Activated CD4-positive, CD25-positive, alpha-beta regulatory T cell (primary cell): ENCODE data around the gene ACSF2.

ENCODE experiments used
- DNase-seq, 4 experiments: peaks; one replicate each; lab custom pipeline; 2025; lab: John Stamatoyannopoulos, UW

The ACSF2 gene

DNA sequence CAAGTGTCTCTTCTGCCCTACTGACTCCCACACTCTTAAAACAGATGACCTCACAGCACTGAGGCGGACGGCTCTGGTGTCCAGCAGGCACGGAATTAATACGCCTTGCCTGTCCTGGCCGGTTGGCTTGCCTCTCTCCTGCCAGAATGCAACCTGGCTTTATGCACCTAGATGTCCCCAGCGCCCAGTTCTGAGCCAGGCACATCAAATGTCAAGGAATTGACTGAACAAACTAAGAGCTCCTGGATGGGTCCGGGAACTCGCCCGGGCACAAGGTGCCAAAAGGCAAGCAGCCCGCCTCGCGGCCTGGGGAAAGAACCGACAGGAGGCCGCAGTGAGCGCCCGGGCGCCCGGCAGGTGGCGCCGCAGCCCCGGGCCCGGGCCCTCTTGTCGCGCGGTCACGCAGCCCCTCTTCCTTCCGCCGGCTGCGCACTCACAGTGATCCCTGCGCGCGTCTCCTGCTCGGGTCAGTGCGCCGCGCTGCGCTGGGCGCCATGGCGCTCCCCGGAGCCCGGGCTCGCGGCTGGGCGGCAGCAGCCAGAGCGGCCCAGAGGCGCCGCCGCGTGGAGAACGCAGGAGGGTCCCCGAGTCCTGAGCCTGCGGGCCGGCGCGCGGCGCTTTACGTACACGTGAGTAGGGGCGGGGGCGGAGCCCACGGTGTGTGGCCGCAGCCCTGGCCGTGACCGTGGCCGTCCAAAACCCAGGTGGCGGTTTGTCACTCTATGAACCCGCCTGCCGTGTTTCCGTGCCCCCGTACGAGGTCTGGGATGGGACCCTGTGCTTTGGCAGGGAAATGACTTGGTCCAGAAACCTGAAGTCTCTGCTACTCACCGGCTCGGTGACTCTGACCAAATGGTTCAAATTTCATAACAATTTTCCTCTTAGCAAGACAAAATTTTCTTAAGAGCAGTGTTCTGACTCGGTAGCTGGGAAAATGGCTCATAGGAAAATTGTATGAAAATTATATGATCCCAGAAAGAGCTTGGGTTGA lies 52.7 kb downstream of the ACSF2 start, which contains the start of gene RSAD1:
Gene RSAD1 (plus strand): TSS at position 470 of the 991 bp plus-strand sequence. CDS start 25 bp downstream, at position 495.
- DNase-seq: peak; percentile 64 to 83 (median 75)

DNA sequence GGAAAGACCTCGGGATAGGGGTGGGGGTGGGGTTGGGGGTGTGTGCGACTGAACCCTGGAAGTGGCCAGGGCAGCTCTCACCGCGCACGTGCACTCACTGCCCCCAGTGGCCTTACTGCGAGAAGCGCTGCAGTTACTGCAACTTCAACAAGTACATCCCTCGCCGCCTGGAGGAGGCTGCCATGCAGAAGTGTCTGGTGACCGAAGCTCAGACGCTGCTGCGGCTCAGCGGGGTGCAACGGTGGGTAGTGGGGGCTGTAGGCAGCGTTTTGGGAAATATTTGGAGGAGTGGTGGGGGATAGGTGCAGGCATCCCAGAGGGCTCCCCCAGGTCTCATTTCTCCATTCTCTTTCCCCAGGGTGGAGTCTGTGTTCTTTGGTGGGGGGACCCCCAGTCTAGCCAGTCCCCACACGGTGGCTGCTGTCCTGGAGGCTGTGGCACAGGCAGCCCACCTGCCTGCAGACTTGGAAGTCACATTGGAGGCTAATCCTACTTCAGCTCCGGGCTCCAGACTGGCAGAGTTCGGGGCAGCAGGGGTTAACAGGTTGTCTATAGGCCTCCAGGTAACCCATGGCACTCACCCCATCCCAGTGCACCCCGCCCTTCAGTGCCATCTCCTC lies 53.6 kb downstream of the ACSF2 start:
- peak; percentile 27 to 49 (median 38) for DNase-seq

DNA sequence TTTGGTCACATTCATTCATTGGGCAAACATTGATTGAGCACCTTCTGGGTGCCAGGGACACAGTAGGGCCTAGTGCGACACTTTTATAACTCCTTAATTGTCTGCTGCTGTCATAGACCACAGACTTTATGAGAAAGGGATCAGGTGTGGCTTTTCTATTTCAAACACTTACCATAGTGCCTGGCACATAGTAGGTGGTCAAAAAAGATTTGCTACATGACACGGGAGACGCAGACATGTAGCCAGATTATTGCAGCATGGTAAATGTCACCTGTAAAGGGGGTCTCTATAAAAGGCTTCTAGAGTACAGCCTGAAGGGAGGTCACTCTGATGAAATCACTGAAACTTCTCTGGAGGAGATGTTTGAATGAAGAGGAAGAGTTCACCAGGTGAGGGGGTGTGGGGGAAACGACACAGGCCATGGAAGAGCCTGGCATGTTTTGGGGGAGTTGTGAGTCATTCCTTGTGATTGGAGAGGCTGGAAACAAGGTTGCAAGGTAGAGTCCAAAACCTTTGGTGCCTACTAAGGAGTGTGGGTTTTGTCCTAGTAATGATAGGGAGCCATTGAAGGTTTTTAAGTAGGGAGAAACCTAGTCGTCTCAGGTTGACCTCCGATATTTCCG lies 54.2 kb downstream of the ACSF2 start:
- no peak for DNase-seq

DNA sequence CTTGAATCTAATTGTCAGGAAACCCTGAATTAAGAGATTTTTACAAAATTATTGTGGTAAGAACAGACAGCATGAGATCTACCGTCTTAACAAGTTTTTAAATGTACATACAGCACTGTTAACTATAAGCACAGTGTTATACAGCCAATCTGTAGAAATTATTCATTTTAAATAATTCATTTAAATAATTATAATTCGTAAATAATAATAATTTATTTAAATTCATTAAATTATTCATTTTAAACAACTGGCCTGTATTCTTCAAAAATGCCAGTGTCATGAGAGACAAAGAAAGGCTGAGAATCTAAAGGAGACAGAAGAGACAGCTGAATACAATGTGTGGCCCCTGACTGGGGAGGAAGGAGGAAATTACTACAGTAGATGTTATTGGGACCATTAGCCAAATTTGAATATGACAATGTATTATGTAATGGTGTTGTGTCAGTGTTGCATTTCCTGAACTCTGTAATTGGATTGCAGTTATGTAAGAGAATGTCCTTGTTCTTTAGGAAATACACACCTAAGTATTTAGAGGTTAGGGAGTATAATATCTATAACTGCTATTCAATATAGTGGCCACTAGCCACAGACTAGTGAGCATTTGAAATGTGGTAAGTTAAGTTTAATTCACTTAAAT lies 55.0 kb downstream of the ACSF2 start:
- DNase-seq: no peak

DNA sequence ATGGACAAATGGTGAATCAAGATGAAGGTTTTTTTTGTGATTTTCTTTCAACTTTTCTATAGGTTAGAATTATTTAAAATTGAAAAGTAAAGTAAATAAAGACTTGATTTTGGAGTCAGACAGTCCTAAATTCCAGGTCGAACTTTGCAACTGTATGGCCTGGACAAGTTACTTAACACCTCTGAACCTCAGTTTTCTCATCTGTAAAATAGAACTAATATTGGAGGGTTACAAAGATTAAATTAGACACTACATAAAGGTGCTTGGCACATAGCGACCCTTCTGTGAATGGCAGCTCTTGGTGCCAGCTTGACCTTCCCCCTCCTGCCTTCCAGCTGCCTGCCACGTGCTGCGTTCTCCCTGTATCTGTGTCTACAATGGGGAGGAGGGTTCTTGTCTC lies 55.6 kb downstream of the ACSF2 start:
- DNase-seq: no peak

DNA sequence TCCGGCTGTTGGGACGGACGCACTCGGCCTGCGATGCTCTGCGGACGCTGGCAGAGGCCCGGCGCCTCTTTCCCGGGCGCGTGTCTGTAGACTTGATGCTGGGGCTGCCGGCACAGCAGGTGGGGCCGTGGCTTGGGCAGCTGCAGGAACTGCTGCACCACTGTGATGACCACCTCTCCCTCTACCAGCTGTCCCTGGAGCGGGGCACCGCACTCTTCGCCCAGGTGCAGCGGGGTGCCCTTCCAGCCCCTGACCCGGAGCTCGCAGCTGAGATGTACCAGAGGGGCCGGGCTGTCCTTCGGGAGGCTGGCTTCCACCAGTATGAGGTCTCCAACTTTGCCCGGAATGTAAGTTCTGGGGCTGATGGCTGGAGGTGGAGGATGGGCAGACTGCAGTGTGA lies 56.1 kb downstream of the ACSF2 start:
- DNase-seq: no peak

DNA sequence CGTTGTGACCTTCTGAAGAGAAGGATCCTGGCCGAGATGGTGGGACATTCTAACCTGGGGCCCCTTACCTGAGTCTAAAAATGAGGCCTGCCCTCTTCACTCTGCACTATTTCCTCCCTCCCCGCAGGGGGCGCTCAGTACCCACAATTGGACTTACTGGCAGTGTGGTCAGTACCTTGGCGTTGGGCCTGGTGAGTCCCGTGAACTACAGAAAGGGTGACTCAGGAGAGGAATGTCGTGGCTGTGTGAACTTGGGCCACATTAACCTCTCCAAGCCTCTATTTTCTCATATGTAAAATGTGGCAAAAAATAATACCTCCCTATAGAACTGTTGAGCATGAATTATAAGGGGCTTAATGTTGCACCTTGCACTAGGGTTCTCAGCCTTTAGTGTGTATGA lies 56.5 kb downstream of the ACSF2 start:
- peak; percentile 53 to 76 (median 56) for DNase-seq

DNA sequence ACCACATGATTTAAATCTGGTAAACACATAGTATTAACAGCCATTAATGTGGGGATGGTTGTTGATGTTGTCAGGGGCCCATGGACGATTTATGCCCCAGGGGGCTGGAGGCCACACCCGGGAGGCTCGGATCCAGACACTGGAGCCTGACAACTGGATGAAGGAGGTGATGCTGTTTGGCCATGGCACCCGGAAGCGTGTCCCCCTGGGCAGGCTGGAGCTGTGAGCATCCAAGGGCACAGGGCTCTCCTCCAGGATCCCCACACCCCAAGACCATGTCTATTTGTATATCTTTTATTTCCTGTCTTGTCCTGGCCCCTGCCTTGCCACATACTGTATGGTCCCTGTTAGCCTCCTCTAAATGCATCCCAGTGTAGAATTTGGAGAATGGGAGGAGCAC lies 57.2 kb downstream of the ACSF2 start:
- DNase-seq: no peak

DNA sequence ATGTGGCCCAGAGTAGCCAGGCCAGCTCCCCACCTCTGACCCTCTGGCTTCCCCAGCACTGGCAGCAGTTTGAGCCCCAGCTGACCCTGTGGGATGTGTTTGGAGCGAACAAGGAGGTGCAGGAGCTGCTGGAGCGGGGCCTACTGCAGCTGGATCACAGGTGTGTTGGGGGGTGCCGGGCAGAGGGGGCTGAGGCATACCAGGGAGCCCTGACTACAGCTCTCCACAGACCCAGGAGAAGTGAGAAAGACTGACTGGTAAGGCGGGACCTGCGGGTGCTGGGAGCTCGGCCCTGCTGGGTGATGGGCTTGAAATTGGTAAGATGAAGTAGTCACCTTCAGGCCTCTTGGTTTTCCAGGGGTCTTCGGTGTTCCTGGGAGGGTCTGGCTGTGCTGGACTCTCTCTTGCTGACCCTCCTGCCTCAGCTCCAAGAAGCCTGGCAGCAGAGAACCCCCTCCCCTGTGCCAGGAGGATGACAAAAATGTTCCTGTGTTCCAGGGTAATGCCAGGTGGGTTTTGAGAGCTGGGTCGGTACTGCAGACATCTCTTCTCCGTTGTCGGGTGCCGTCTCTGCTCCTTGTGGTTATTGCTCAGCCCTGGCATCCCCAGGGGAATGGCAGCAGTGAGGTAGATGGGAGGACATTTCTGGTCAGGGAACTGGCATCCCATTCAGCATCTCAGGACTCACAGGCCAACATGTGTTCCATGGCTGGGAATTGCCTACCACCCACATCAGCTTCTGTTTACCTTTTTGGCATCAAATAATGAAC lies 58.6 kb downstream of the ACSF2 start:
- no peak for DNase-seq

DNA sequence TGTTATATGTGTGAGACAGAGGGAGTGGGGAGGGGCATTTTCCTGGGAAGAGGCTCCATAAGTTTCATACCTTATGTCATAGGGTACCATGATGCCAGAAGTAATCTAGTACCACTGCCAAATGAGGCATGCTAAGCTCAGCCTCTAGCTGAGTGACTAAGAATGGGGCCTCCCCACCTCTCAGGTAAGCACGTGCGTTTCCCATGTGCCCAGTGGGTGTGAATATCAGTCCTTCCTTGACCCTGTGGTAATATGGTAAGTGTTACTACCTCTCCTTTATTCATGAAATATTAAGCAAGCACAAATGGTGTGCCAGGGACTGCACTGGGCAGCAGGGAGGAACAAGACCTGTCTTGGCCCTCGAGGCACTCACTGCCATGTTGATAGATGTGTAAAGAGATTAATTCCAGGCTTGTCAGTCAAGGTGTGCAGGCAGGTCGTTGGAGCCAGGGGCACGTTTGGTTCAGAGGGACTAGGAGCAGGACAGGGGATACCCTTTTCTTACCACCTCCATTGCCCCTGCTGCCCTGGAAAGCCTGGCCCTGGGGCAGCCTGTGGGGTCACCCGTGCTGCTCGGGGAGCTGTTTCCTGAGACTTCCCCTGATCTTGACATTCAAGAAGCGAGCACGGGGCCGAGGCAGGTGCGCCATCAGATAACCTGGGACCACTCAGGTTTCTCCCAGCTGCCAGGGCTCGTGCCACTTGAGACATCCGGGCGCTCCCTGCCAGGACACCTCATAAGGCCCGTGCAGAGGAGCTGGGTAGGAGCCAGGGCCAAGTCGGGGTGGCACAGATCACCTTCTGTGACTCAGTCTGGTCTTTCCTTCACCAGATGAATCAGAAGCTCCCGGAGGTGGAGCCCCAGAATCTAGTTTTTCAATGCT lies 61.4 kb downstream of the ACSF2 start:
- no peak for DNase-seq

DNA sequence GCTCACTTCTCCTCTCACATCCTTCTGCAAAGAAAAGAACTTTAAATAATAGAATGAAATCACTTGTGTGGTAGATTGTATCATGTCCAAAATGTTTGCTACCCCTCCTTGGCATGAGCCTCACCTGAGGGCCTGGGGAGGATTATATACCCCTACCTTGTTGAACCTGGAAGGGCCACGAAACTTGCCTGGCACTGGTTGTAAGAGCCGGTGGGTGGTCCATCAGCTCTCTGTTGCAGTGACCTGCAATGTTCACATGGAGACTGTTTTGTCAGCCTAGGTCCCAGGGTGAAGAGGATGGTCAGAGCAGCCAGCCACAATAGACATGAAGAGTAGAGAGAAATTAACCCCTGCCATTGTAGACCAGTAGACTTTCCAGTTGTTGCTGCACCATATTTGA lies 62.9 kb downstream of the ACSF2 start:
- no peak for DNase-seq

DNA sequence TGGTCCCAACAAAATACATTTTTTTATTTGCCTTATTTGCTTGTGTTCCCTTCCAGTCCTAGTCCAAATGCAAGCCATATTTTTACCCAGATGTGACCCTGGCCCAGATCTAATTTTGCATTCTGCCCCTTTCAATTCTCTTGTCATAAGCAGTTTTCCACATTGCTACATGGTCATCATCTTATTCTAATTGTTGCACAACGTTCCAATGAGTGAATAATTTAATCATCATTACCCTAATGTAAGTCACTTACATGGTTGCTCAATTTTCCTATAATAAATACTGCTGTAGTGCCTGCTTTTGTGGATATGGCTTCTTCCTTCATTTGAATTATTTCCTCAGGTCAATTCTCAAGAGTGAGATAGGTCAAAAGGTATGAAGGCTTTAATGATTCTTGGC lies 65.5 kb downstream of the ACSF2 start:
- no peak for DNase-seq

DNA sequence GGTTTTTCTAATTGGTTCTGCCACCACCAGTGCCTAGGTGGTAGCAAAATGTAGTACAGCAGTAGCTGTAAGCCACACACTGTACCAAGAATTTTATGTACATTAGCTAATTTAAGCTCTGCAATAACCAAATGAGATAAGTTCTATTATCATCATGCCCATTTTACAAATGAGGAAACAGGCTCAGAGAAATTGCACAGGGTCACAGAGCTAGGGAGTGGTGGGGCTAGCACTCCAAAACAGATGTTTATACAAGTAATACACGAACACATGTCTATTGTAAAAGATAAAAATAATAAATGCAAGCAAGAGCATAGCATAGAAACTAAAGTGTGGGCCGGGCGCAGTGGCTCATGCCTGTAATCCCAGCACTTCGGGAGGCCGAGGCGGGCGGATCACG lies 66.2 kb downstream of the ACSF2 start:
- no peak for DNase-seq

DNA sequence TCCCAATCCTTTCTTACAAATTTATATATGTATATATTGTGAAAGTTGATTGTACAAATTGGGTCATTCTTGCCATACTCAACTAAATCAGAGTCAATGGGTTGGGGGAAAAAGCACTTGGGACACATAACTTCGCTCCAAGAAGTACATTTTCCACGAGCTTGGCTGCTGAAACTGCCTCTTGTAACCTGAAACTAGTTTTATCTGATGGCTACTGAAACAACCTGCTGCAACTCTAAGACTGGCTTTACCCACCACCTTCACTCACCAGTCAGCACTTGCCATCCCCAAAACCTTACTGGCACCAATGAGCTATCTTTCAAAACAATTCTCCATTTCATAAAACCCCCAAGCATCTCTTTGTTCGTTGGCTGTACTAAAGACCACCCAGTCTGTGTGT lies 67.7 kb downstream of the ACSF2 start:
- no peak for DNase-seq

DNA sequence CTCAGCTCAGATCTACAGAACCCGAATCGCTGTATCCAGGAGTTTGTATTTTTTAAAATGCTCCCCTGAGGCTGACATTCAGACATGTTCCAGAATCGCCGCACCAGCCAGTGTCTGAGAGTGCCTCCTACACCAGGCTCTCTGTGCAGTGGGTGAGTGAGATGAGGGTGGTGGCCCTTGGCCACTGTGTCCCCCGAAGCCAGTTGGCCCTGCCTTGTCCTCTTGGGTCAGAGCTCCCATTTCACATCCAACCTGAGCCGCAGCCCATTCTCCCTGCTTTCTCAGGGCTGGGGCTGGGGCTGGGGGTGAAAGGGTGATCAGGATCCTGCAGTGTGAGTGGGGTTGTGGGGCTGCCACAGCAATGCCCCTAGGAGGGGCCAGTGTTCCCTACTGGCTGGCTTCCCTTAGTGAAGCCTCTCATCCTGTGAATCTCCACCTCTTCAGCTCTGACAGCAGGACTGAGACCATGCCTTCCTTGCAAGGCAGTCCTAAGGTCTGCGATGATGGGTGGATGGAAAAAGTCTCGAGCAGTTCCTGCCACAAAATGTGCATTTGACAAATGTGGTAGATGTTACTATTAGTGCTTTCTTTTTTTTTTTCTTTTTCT lies 69.3 kb downstream of the ACSF2 start:
- no peak for DNase-seq

DNA sequence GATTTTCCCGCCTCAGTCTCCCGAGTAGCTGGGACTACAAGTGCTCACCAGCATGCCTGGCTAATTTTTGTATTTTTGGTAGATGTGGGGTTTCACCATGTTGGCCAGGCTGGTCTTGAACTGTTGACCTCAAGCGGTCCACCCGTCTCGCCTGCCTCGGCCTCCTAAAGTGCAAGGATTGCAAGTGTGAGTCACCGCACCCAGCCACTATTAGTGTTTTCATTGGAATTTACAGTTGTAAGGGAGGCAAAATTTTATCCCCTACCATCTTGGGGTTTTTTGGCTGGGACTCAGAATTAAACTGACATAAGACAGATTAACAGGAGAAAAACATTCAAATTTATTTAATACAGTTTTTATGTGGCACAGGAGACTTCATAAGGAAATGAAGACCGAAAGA lies 69.9 kb downstream of the ACSF2 start:
- DNase-seq: no peak

DNA sequence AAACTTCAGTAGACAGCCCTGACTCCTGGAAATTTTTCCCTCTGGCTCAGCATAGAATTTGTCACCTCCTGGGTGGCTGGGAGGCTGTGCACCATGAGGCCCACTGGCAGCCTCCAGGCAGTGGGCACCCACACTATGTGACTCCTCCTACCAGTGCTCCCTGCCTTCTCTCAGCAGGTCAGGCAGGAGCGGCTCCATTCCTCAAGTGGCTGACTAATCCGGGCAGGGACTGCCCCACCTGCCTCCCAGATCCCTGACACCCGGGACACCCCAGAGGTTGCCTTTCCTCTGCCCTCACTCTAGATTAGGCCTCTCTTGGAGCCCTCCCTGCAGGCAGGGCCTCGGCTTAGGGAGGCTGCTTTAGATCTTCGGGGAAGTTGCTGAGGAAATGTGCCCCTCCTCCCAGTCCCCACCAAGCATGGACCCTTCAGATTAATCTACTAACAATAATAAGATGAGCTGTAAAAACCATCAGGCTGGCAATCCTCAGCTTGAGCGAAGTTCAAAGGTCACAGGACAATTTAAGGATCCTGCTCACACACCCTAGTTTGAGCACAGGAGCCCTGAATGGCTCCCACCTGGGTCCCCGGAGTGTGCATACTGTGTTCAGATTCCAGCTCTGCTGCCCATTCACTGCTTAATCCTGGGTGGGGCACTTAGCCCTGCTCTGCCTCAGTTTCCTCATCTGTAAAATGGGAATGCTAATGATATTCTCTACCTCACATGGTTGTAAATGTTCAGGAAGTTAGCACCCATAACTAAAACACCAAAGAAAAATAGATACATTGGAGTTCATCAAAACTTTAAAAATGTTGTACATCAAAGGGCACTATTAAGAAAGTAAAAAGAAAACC lies 72.2 kb downstream of the ACSF2 start:
- DNase-seq: no peak

DNA sequence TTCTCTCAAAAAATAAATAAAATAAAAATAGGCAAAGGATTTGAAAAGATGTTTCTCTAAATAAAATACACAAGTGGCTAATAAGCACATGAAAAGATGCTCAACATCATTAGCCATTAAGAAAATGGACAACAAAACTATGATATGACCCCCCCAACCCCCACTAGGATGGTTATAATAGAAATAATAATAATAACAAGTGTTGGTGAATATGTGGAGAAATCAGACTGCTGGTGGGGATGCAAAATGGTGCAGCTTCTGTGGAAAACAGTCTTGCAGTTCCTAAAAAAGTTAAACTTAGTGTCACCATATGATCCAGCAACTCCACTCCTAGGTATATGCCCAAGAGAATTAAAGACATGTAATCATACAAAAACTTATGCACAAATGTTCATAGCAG lies 73.3 kb downstream of the ACSF2 start:
- DNase-seq: no peak

DNA sequence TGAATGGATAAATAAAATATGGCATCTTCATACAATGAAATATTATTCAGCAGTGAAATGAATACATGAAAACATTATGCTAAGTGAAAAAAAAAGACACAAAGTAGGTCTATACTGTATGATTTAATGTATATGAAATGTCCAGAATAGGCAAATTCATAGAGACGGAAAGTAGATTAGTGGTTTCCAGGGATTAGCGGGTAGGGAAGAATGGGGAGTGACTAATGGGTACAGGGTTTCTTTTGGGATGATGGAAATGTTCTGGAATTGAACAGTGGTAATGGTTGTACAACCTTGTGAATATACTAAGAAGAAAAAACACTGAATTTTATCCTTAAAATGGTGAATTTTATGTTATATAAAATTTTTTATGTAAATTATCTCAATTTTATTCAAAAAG lies 73.7 kb downstream of the ACSF2 start:
- DNase-seq: no peak
